WTC11 (cell line): ENCODE data around the gene TIAM2. TPM values are rescaled to one million over a fixed set of nuclear protein-coding genes. Genes with fewer than 3 reads are reported as not detected.

Experiments used
- ATAC-seq: fragments of 200-7000 bp; cut with Tn5 transposase; 2 replicates; pipeline ENCODE4 v1.10.0; 2021; ENCODE audit warnings: mild to moderate bottlenecking, moderate library complexity
- CTCF ChIA-PET: fragments of 300-600 bp; sonication (Branson Sonifier 250); formaldehyde crosslinking; loops from one replicate; lab custom pipeline; 2021; ENCODE audit warnings: antibody characterized with exemption; lab: Charles Lee
- POLR2A ChIA-PET: fragments of 350-600 bp; sonication (Branson Sonifier 250); formaldehyde crosslinking; loops from one replicate; lab custom pipeline; 2021; ENCODE audit warnings: antibody characterized with exemption; lab: Charles Lee
- DNase-seq: peaks from one replicate; pipeline ENCODE4 v3.0.0; 2021; ENCODE audit warnings: low spot score
- H3K27ac Mint-ChIP-seq: 2 replicates; pipeline ENCODE4 v1.8.0; 2021; ENCODE audit warnings: mixed read lengths
- H3K27me3 Mint-ChIP-seq: 2 replicates; pipeline ENCODE4 v1.8.0; 2021; ENCODE audit warnings: low read depth, mild to moderate bottlenecking, moderate library complexity, mixed read lengths
- H3K36me3 Mint-ChIP-seq: 2 replicates; pipeline ENCODE4 v1.8.0; 2021; ENCODE audit warnings: mixed read lengths
- H3K4me1 Mint-ChIP-seq: 2 replicates; pipeline ENCODE4 v1.8.0; 2022; ENCODE audit warnings: mixed read lengths
- H3K4me3 Mint-ChIP-seq: 2 replicates; pipeline ENCODE4 v1.8.0; 2021; ENCODE audit warnings: mild to moderate bottlenecking, moderate library complexity, mixed read lengths
- H3K9me3 Mint-ChIP-seq: 2 replicates; pipeline ENCODE4 v1.8.0; 2021; ENCODE audit warnings: mixed read lengths
- CBFB ChIP-seq: sonication (generic); formaldehyde crosslinking; IDR thresholded peaks from 2 replicates; pipeline ENCODE4 v1.8.1; 2022; ENCODE audit warnings: mild to moderate bottlenecking, low read depth, missing genetic modification reagents
- CREM ChIP-seq: sonication (generic); formaldehyde crosslinking; IDR thresholded peaks from 2 replicates; pipeline ENCODE4 v1.8.1; 2022; ENCODE audit warnings: mild to moderate bottlenecking, missing genetic modification reagents, moderate library complexity
- ETV6 ChIP-seq: sonication (generic); formaldehyde crosslinking; IDR thresholded peaks from 2 replicates; pipeline ENCODE4 v1.8.1; 2022; ENCODE audit warnings: mild to moderate bottlenecking, missing genetic modification reagents
- RORB ChIP-seq: fragments of 250-450 bp; sonication (Bioruptor Pico); IDR thresholded peaks from 2 replicates; pipeline ENCODE4 v1.9.0; 2021; ENCODE audit warnings: mild to moderate bottlenecking
- SOX15 ChIP-seq: fragments of 250-450 bp; sonication (Bioruptor Pico); IDR thresholded peaks from 2 replicates; pipeline ENCODE4 v1.9.0; 2021; ENCODE audit warnings: mild to moderate bottlenecking
- TCF7 ChIP-seq: sonication (generic); formaldehyde crosslinking; IDR thresholded peaks from 2 replicates; pipeline ENCODE4 v1.8.0; 2022; ENCODE audit warnings: mild to moderate bottlenecking, low read depth, missing genetic modification reagents, moderate library complexity
- TEAD1 ChIP-seq: sonication (generic); formaldehyde crosslinking; IDR thresholded peaks from 2 replicates; pipeline ENCODE4 v1.8.0; 2022; ENCODE audit warnings: mild to moderate bottlenecking, missing genetic modification reagents
- TEAD4 ChIP-seq: sonication (generic); formaldehyde crosslinking; IDR thresholded peaks from 2 replicates; pipeline ENCODE4 v1.8.0; 2022; ENCODE audit warnings: mild to moderate bottlenecking, missing genetic modification reagents
- ZNF423 ChIP-seq: fragments of 250-450 bp; sonication (Bioruptor Pico); IDR thresholded peaks from 2 replicates; pipeline ENCODE4 v2.1.2; 2022; ENCODE audit warnings: mild to moderate bottlenecking, moderate library complexity
- total RNA-seq: library from RNA; stranded (reverse); gene quantifications from 3 replicates; pipeline ENCODE4 v1.2.3, GENCODE V29; 2021
- TF ChIP-seq, protein P1 (sequence below): fragments of 250-450 bp; sonication (Bioruptor Pico); IDR thresholded peaks from 2 replicates; pipeline ENCODE4 v1.9.0; 2021; ENCODE audit warnings: mild to moderate bottlenecking
- TF ChIP-seq, protein P2 (sequence below): sonication (generic); formaldehyde crosslinking; IDR thresholded peaks from 2 replicates; pipeline ENCODE4 v1.8.1; 2023; ENCODE audit warnings: mild to moderate bottlenecking, missing genetic modification reagents
- TF ChIP-seq, protein P3 (sequence below): fragments of 200-600 bp; IDR thresholded peaks from 2 replicates; pipeline ENCODE4 v1.8.0; 2022; ENCODE audit warnings: antibody characterized with exemption
- TF ChIP-seq, protein P4 (sequence below): sonication (generic); formaldehyde crosslinking; IDR thresholded peaks from 2 replicates; pipeline ENCODE4 v1.8.1; 2023; ENCODE audit warnings: mild to moderate bottlenecking, missing genetic modification reagents, moderate library complexity
- TF ChIP-seq, protein P5 (sequence below): fragments of 250-450 bp; sonication (Bioruptor Pico); conservative IDR thresholded peaks from 2 replicates; pipeline ENCODE4 v1.9.0; 2021; ENCODE audit warnings: mild to moderate bottlenecking
- TF ChIP-seq, protein P6 (sequence below): sonication (generic); formaldehyde crosslinking; IDR thresholded peaks from 2 replicates; pipeline ENCODE4 v1.8.1; 2022; ENCODE audit warnings: low read depth, missing genetic modification reagents, borderline replicate concordance
- TF ChIP-seq, protein P7 (sequence below): sonication (generic); formaldehyde crosslinking; IDR thresholded peaks from 2 replicates; pipeline ENCODE4 v1.8.1; 2023; ENCODE audit warnings: mild to moderate bottlenecking, missing genetic modification reagents, moderate library complexity

TIAM2 gene
- total RNA-seq, 1 experiment from 2014 or later: 15.1 TPM

DNA sequence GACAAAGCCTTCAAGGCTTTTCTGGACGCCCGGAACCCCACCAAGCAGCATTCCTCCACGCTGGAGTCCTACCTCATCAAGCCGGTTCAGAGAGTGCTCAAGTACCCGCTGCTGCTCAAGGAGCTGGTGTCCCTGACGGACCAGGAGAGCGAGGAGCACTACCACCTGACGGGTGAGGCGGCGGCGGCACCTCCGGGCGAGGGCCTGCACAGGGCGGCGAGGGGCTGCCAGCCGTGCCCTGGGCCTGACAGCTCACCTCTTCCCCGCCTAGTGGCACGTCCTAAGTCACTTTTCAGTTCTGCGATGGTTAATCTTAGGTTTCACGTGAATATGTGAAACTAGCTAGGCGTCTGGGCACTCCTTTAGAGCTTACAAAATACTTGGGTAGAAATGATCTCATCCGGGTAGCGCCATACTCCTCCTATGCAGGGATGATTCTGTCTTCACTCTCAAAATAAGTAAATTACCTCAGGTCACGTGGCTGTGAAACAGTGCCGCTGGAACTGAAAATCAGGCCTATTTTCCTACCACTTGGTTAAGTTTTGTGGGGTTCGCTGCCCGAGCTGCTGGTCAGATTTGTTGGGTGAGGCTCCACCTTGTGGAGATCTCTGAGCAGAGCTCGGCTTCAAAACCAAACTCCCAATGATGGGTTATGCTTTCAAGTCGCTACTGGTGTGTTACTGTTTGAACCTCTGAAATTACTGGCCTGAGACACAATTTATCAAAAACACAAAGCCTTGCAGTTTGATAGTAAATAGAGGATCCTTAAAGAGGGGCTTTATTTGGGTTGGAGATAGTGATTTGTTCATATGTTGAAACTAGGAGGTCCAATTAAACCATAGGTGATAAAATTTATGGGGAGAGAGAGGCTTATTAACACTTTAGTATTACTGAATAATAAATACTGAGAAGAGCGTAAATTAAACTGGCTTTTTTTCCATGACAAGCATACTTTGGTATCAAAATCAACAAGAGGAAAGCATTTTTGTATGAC is 253.2 kb downstream of the TIAM2 start (continued):
- TF ChIP-seq, protein P1, sequence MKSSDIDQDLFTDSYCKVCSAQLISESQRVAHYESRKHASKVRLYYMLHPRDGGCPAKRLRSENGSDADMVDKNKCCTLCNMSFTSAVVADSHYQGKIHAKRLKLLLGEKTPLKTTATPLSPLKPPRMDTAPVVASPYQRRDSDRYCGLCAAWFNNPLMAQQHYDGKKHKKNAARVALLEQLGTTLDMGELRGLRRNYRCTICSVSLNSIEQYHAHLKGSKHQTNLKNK (CRISPR knock-in tag): no peak
- TF ChIP-seq TEAD1: no peak
- TF ChIP-seq, protein P2, sequence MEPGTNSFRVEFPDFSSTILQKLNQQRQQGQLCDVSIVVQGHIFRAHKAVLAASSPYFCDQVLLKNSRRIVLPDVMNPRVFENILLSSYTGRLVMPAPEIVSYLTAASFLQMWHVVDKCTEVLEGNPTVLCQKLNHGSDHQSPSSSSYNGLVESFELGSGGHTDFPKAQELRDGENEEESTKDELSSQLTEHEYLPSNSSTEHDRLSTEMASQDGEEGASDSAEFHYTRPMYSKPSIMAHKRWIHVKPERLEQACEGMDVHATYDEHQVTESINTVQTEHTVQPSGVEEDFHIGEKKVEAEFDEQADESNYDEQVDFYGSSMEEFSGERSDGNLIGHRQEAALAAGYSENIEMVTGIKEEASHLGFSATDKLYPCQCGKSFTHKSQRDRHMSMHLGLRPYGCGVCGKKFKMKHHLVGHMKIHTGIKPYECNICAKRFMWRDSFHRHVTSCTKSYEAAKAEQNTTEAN (CRISPR knock-in tag): no peak
- TF ChIP-seq RORB (CRISPR knock-in tag): no peak
- TF ChIP-seq CREM (CRISPR knock-in tag): no peak
- TF ChIP-seq, protein P3, sequence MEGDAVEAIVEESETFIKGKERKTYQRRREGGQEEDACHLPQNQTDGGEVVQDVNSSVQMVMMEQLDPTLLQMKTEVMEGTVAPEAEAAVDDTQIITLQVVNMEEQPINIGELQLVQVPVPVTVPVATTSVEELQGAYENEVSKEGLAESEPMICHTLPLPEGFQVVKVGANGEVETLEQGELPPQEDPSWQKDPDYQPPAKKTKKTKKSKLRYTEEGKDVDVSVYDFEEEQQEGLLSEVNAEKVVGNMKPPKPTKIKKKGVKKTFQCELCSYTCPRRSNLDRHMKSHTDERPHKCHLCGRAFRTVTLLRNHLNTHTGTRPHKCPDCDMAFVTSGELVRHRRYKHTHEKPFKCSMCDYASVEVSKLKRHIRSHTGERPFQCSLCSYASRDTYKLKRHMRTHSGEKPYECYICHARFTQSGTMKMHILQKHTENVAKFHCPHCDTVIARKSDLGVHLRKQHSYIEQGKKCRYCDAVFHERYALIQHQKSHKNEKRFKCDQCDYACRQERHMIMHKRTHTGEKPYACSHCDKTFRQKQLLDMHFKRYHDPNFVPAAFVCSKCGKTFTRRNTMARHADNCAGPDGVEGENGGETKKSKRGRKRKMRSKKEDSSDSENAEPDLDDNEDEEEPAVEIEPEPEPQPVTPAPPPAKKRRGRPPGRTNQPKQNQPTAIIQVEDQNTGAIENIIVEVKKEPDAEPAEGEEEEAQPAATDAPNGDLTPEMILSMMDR: peak; percentile 39
- TF ChIP-seq, protein P4, sequence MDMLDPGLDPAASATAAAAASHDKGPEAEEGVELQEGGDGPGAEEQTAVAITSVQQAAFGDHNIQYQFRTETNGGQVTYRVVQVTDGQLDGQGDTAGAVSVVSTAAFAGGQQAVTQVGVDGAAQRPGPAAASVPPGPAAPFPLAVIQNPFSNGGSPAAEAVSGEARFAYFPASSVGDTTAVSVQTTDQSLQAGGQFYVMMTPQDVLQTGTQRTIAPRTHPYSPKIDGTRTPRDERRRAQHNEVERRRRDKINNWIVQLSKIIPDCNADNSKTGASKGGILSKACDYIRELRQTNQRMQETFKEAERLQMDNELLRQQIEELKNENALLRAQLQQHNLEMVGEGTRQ (CRISPR knock-in tag): peak; percentile 69

DNA sequence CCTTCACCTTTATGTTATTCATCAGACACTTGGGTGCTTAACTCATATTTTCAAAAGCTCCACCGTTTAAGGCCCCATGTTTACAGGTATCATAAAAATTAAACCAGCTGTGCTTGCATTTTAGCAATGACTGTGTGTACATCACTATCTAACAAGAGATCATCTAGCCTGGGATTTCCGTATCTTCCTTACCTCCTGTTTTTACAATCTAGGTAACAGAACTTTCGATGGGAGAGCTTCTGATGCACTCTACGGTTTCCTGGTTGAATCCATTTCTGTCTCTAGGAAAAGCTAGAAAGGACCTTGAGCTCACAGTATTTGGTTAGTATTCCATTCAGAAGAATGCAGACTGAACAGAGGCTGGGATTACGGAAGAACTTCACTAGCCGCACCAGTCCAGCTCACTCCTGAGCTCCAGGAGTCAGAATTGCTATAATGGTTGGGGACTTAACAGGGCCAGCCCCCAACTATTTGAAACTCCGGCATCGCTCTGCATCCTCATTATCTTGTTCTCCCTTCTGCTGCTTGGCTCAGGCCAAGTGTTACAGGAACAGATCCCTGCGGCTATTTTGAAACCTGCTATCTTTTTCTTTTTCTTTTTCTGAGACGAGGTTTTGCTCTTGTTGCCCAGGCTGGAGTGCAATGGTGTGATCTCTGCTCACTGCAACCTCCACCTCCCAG is 255.7 kb downstream of the TIAM2 start:
- DNase-seq: no peak

DNA sequence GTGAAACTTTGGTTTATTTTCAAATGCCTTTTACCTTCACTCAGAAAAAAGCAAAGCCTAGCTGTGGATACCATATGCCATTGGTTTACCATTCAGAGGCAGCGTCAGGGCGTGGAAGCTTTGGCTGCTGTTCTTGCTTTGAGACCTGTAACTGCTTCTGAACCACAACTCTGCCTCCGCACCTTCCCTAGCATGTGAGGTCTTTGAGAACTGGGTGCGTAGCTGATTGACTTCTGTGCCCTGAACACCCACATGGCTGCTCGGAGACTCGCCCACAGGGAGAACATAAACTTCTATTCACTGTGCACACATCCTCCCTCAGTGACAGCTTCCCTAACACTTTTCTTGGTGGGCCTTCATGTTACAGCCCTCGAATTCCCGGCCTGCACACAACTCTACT is 257.5 kb downstream of the TIAM2 start:
- DNase-seq (no peak), ATAC-seq (no peak)
- H3K4me3 Mint-ChIP-seq: no peak overlapping the region
- ChIA-PET CTCF (interaction anchor here (1.2 kb wide), 1 partner anchor 9 kb away, joined by 5 read pairs; no protein-coding TSS in a partner anchor), POLR2A (no interaction called here)
- H3K27ac Mint-ChIP-seq: peak overlapping the region; percentile 34
- no peaks in the 10 kb centered on the region for H3K27me3 Mint-ChIP-seq
- H3K9me3 Mint-ChIP-seq: no peaks in the 10 kb centered on the region
- H3K4me1 Mint-ChIP-seq: peaks cover 21% of the 10 kb centered on the region
- H3K36me3 Mint-ChIP-seq: peaks cover 62% of the 10 kb centered on the region
- TF ChIP-seq, protein P5, sequence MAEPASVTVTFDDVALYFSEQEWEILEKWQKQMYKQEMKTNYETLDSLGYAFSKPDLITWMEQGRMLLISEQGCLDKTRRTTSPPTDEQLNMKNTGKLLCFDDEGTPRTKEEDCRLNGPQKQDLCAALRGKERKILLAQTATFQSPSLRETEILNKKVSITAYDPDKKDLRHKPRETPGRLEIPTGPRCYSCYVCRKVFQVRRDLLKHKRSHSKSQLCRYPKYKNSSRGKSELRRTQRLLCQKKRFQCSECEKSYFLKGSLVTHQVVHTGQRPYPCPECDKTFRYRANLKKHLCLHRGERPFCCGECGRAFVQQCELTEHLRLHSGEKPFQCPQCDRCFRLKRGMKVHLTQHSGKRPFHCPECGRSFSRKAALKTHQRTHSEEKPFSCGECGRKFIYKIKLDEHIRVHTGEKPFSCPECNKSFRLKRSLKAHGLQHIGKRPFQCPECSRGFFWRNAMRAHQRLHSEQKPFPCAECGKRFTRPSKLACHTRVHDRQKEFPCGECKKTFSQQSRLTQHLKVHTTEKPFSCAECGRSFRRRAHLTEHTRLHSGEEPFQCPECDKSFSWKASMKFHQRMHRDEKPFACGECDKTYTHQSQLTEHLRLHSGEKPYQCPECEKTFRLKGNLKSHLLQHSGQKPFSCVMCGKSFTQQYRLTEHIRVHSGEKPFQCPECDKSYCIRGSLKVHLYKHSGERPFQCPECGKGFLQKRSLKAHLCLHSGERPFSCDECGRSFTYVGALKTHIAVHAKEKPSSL (CRISPR knock-in tag): no peak

More for the DNA sequence above, 255.7 kb downstream of the TIAM2 start:
- Mint-ChIP-seq H3K27ac (peak overlapping the region; percentile 25; the same call in 1 of the 2 replicates), H3K27me3 (no peaks in the 10 kb centered on the region), H3K36me3 (peaks cover 56% of the 10 kb centered on the region), H3K9me3 (no peaks in the 10 kb centered on the region), H3K4me1 (peaks cover 22% of the 10 kb centered on the region), H3K4me3 (no peak overlapping the region)
- no peak for TF ChIP-seq ZNF423
- TF ChIP-seq, protein P6, sequence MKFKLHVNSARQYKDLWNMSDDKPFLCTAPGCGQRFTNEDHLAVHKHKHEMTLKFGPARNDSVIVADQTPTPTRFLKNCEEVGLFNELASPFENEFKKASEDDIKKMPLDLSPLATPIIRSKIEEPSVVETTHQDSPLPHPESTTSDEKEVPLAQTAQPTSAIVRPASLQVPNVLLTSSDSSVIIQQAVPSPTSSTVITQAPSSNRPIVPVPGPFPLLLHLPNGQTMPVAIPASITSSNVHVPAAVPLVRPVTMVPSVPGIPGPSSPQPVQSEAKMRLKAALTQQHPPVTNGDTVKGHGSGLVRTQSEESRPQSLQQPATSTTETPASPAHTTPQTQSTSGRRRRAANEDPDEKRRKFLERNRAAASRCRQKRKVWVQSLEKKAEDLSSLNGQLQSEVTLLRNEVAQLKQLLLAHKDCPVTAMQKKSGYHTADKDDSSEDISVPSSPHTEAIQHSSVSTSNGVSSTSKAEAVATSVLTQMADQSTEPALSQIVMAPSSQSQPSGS (CRISPR knock-in tag): no peak
- no peak for TF ChIP-seq ETV6 (CRISPR knock-in tag)
- TF ChIP-seq TEAD4 (CRISPR knock-in tag): no peak
- no peak for TF ChIP-seq TCF7 (CRISPR knock-in tag)
- TF ChIP-seq CBFB (CRISPR knock-in tag): no peak
- TF ChIP-seq, protein P7, sequence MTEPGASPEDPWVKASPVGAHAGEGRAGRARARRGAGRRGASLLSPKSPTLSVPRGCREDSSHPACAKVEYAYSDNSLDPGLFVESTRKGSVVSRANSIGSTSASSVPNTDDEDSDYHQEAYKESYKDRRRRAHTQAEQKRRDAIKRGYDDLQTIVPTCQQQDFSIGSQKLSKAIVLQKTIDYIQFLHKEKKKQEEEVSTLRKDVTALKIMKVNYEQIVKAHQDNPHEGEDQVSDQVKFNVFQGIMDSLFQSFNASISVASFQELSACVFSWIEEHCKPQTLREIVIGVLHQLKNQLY (CRISPR knock-in tag): no peak
- no peak for TF ChIP-seq SOX15 (CRISPR knock-in tag)
- CTCF ChIA-PET: interaction anchor here (1.0 to 1.4 kb wide), 4 partner anchors 74 to 575 kb away, joined by 3 to 5 read pairs (median 4); no protein-coding TSS in a partner anchor
- POLR2A ChIA-PET: no interaction called here
- no peak for ATAC-seq
